GM20431 (cell line): ENCODE measurements around the gene ZNF778.
"Not testable (repeated sequence)": the region's sequence is repeated elsewhere in the genome, so short reads cannot be mapped to it uniquely, and the experiment has no call there.

Source experiments
- in situ Hi-C: fragments of 300-500 bp; cut with MseI, MboI; formaldehyde crosslinking; loops from one replicate; pipeline ENCODE4 v1.15.0; 2020; ENCODE audit warnings: low sequenced_read_pairs; ENCODE audit not compliant: unreplicated experiment

The ZNF778 gene

DNA sequence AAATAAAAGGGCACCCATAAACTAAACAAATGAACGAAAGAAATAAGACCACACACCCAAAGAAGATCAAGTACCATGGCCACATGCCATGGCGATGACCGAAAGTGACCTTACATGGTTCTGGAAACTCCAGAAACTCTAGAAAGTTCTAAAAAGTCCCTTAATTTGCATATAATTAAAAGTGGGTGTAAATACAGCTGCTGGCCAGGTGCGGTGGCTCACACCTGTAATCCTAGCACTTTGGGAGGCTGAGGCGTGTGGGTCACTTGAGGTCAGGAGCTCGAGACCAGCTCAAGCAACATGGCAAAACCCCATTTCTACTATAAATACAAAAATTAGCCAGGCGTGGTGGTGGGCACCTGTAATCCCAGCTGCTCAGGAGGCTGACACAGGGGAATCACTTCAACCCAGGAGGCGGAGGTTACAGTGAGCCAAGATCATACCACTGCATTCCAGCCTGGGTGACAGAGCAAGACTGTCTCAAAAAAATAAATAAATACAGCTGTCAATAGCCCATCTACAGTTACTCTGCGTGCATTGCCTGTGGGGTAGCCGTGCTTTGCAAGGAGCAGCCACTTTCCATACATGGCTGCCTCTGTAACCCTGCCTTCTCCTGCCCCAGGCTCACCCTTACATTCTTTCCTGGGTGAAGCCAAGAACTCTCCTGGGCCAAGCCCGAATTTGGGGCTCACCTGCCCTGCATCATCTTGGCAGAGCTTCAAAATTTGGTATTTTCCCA, 7.2 kb upstream of the ZNF778 start:
- in situ Hi-C loops: no loop called here

DNA sequence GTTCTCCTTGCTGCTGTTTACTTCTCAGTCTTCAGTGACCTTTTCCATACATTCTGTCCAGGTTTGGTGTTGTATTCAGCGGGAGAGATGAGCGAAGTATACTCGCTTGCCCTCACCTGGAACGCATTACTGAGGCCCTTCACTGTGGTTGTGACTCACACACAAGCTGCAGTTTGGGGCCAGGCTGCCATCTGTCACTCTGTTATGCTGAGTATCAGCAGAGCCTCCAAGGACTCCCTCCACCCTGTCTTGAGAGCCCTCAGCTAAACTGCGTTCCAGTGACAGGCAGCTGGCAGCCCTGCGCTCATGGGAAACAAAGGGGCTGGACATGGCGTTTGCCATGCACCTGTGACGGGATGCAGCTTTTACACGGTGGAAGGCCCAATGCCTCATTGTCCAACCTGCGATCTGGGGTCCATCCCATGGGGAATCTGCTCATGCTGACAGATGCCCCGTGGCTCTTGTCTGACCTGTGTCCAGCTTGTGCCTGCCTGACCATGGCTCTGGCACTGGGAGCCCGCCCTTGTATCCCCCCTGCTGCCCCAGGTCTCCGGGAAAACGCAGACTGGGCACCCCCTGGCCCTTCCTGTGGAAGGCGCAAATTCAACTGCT, 6.5 kb upstream of the ZNF778 start:
- in situ Hi-C loops: no loop called here

DNA sequence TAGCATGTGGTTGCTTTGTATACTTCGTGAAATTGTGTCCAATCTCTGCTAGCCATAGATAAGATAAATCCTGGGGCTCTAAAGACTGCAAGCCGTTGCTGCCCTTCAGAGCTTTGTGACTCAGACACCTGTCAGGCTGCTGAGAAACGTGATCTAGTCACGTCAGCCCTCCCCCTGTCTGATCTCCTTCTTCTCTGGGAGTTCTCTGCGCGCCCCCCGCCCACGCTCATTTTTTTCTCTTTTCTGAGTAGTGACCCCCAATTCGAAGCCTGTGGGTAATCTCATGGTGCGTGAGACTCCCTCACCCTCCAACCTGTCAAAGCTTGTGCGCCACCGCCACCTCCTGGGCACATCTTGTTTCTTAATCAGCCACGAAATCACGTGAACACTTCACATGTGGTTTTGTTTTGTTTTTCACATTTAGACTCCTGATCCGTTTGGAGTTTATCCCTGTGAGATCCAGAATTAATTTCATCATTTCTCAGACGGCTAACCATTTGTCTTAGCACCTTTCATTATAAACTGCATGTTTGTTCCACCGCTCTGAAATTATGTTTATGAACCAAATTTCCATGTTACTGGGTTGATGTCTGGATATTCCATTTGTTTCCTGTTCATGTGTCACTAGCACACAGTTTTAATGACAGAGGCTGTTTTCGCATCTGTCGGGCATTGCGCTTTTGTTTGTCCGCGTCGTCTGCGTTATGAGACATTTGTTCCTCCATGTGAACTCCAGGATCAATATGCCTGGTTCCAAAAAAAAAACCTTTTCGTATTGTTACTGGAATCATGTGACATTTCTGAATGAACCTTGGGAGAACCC, 977 bp upstream of the ZNF778 start:
- in situ Hi-C loops: no loop called here

DNA sequence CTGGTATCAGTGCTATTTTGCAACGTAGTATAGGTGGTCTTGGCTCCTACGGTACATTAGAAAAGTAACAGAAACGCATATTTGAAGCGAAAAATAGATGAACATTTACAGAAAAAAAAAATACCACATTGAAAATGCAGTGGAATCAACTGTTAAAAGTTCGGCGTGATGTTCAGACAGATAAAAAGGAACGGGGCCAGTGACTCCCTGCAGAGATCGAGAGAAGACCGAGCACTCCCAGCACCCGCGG, 440 bp upstream of the ZNF778 start:
- in situ Hi-C loops: no loop called here

DNA sequence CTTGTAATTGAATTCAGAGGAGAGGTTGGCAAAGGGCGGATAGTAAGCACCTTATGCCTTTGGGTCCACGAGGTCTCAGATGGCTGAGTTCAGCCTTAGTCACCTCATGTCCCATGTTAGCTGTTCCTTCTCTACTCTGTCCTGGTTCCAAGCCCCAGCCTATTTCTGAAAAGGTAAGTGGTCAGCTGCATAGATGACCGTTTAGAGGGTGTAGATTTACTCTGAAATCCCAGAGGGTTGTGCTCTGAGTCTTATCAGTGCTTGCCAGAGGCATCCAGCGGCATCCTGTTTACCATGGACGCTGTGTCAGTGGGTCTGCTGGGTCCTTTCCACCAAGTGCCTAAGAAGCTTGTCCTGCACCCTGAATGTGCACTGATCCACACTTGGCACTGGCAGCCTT, 1.9 kb downstream of the ZNF778 start:
- in situ Hi-C loops: no loop called here

DNA sequence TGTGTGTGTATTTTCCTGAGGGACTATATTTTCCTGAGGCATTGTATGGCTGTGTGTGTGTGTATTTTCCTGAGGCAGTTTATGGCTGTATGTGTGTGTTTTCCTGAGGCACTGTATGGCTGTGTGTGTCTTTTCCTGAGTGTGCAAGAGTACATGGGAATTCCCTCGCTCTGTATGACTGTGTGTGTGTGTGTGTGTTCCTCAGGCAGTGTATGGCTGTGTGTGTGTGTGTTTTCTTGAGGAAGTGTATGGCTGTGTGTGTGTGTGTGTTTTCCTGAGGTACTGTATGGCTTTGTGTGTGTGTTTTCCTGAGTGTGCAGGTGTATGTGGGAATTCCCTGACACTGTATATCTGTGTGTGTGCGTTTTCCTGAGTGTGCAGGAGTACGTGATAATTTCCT, 4.1 kb downstream of the ZNF778 start:
- in situ Hi-C loops: no loop called here

DNA sequence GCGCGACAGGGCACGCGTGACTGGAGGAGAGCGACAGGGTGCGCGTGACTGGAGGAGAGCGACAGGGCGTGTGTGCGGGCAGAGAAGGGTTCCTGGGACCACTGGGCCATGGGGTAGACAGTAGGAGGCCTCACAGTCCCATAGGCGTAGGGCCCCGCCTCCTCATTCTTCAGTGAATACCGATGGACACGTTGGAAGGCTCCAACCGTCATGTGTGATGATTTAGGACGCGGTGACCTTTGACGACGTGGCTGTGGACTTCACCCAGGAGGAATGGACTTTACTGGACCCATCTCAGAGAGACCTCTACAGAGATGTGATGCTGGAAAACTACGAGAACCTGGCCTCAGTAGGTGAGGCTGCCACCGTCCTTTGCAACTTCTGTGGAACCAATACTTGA, 5.4 kb downstream of the ZNF778 start:
- in situ Hi-C loops: no loop called here

DNA sequence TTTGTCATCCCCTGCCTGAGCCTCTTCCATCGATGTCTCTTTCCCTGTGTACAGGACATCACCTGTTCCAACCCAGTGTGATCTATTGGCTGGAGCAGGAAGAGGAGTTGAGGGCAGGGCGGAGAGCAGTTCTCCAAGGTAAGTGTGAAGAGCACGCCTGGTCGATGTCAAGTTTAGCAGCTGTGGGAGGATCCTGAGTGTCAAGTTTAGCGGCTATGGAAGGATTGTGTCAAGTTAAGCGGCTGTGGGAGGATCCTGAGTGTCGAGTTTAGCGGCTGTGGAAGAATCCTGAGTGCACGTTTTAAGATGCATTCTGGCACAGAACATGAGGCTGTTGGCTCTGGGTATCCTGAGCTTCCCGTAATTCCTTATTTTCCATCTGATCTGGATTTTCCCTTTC, 7.2 kb downstream of the ZNF778 start:
- in situ Hi-C loops: no loop called here

DNA sequence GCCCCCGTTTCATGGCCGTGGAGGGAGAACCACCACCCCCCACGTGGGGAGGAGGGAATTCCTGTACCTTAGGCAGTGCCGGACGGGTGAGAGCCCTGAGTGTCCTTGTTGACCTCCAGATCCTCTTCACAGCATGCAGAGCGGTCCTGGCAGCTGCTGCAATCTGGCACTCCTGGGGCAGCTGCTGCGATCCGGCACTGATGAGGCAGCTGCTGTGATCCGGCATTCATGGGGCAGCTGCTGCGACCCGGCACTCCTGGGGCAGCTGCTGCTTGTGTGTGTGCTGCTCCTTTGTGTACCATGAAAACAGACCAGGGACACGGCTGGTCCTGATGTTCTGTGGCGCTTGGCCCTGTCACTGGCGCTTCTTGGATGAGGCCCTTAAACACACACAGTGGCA, 12.8 kb downstream of the ZNF778 start:
- in situ Hi-C loops: no loop called here

DNA sequence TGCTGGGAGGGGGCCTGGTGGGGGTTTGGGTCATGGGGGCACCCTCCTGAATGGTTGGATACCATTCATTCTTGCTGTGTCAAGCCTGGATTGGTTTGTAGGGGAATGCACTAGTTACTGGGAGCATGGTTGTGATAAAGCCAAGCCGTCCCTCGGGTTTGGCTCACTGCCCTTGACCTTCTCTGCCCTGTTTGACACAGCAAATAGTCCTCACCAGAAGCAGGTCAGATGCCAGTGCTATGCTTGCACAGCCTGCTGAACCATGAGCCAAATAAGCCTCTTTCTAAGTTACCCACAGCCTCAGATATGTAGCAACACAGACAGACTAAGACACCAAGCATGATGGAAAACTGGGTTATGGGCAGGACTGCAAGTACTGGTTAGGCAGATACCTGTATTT, 14.6 kb downstream of the ZNF778 start:
- in situ Hi-C loops: no loop called here

DNA sequence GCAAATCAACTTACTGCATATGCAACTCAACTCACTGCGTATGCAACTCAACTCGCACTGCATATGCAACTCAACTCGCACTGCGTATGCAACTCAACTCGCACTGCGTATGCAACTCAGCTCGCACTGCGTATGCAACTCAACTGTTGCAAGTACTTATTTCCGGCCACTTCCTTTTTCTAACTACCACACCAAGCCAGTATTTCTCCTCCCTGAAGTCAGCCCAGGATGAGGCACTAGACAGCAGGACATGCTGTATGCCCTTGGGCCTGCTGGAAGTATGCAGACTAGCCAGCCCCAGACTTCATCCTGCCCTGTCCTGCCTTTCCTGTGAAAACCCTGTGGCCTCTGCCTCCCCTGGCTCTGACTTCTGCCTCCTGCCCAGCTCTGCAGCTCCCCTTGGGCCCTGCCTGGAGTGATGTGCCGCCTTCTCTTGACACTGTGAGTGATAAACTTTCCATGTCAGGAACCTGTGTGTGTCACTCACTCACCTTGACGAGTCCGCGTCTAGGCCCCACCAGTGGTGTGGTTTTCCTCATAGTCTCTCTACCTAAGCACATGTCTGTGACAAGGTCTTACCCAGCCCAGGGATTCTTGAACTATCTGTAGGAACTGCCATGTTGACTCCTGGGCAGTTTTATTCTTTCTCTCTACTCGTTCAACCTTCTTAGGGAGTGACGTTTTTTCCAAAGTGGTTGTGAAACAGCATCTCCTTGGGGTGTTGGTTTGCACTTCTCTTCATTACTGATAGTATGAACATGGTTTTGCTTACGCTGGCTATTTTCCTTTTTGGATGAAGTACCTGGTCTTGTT, 16.4 kb downstream of the ZNF778 start:
- in situ Hi-C loops: no loop called here

DNA sequence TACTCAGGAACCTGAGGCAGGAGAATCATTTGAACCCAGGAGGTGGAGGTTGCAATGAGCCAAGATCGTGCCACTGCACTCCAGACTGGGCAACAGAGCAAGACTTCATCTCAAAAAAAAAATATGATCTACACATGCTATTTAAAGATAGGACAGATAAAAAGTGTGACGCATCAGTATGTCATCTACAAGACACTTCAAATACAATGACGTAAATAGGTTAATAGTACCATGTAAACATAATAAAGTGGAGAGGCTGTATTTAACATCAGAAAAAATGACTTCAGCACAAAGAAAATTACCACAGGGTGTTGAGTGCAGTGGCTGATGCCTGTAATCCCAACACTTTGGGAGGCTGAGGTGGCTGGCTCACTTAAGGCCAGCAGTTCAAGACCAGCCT, 20.2 kb downstream of the ZNF778 start:
- in situ Hi-C loops: no loop called here

DNA sequence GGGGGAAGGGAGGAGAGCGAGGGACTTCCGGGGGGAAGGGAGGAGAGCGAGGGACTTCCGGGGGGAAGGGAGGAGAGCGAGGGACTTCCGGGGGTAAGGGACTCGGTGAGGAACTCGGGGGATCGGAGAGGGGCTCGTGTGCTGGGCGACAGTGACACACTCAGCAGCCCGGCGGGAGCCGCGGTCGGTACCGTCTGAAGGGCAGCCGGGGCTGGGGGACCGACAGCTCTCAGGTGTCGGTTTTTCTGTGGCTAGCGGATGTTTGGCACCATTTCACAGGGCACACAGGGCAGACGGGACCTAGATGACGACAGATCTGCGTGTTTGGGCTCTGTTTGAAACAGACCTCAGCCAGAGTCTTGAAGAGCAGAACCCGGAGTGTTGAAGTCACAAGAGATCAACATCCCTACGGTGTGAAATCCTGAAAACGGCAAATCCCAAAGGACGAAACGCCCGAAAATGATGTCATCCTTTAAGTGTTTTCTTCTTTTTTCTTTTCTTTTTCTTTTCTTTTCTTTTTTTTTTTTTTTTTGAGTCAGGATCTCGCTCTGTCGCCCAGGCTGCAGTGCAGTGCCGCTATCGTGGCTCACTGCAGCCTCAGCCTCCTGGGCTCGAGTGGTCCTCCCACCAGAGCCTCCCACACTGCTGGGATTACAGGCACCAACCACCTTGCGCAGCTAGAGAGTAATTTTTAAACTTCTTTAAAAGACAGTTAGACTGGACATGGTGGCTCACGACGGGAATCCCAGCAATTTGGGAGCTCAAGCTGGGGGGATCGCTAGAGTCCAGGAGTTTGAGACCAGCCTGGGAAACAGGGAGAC, 23.9 kb downstream of the ZNF778 start:
- in situ Hi-C loops: no loop called here

DNA sequence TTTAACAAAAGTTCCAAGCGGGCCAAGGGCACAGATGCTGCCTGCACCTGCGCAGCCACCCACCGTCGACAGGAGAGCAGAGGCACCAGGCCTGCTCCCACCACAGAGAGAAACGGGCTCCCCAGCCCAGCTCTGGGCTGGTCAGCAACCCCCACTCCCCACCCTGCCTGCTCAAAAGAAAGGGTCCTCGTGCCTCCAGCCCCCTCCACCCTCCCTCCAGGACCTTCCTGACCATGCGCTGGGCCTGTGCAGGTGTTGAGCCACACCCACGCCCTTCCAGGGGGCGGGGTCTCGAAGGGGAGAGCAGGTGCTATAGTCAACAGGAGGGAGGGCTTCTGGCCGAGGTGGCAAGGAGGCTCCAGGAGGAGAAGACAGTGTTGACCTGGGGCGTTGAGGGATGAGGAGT, 25.3 kb downstream of the ZNF778 start:
- in situ Hi-C loops: no loop called here

DNA sequence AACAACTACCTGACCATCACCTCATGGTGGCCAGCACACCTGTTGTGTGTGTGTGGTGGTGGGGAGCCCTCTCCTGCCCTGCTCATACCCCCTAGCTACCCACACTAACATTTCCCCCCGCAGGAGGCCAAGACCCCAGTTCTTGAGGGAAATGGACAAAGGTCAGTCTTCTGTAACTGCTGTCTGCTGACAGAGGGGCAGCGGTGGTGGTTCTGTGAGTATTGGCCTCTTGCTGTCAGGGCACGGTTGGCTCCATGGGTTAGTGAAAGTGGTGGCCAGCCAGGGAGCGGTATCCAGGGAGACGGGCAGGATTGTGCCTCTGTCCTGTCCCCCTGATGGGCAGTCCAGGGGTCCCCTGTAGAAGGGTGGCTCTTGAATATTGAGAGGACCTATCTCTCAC, 26.2 kb downstream of the ZNF778 start:
- in situ Hi-C loops: no loop called here

DNA sequence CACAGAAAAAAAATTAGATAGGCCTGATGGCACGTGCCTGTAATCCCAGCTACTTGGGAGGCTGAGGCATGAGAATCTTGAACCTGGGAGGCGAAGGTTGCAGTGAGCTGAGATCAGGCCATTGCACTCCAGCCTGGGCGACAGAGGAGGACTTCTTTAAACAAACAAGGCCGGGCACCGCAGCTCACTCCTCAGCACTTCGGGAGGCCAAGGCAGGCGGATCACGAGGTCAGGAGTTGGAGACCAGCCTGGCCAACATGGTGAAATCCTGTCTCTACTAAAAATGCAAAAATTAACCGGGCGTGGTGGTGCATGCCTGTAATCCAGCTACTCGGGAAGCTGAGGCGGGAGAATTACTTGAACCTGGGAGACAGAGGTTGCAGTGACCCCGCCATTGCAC, 26.8 kb downstream of the ZNF778 start:
- in situ Hi-C loops: not testable (repeated sequence)

DNA sequence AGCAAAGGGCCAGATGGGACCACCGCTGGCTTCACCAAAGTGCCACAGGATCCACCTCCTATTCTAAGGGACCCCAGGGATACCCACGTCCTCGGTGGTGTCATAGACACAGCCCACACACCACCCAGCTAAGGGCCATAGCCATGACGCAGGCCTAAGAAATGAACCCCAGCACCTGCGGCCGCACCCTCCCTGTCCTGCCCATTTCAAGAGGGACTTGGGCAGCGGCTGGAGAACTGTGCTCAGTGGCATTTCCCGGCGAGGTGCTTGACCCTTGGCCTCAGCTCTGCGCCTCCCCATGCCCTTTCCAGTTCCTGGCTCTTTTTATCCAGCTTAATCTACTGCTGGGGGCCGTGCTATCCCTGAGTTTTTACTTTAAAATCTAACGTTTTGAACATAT, 27.3 kb downstream of the ZNF778 start:
- in situ Hi-C loops: no loop called here

DNA sequence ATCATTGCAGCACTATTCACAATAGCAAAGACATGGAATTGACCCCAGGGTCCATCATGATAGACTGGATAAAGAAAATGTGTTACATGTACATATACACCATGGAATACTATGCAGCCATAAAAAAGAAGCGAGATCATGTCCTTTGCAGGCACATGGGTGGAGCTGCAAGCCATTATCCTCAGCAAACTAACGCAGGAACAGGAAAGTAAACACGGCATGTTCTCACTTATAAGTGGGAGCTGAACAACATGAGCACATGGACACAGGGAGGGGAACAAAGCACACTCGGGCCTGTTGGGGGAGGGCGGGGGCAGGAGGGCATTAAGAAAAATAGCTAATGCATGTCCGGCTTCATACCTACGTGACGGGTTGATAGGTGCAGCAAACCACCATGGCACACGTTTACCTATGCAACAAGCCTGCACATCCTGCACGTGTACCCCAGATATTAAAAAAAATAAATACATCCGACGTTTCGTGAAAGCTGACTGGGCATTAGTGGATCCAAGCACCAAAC, 28.9 kb downstream of the ZNF778 start:
- in situ Hi-C loops: no loop called here

DNA sequence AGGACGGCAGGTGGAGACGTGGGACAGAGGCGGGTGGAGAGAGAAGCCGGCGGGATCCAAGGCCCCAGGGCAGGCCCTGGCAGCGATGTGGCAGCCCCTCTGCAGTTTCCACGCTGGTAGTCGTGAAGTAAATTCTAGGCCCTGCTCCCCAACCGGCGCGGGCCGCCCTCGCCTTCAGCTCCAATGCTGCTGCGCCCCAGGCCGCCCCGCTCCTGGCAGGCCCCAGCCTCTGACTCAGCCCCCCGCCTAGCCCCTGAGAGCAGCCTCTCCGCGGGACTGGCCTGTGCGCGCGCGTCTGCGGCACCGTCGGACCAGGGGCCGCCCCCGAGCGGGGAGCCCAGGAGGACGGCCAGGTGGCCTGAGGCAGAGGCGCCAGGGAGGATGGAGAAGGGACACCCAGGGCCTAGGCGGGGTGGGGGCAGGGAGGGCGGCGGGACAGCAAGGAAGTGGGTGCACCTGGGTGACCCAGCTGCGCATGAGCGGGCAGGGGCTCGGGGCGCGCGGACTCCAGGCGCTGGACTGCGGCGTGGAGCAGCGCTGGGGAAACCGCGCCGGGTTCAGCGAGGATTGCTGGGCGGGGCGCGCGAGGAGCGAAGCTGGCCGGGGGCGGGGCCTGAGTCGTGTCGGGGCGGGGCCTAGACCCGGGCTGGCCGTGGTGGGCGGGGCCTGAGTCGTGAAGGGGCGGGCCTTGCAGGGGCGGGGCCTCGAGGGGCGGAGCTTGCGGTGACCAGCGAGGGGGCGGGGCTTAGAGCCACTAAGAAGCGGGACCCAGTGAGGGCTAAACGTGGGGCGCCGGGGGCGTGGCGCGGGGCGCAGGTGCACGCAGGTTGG, 29.6 kb downstream of the ZNF778 start:
- in situ Hi-C loops: no loop called here
